Measurements from ENCODE around the gene YARS1. TPM values are rescaled to one million over a fixed set of nuclear protein-coding genes. Genes with fewer than 3 reads are reported as not detected.
A peak's percentile ranks its signal among the peaks of the same experiment; 100 is the strongest.

YARS1 gene
- total RNA-seq, 1 experiment from 2014 or later = 244 TPM

- Histone ChIP-seq H3K79me2 (ENCODE audit: insufficient read depth, low read length) (no peaks in the 10 kb centered on the region), H3K4me1 (ENCODE audit: control insufficient read depth in 1 of 2, insufficient read depth in 2 of 2, low read length in 2 of 2) (peaks cover 4 to 15% of the 10 kb centered on the region in 2 experiments; a peak in 3 of 4 replicates), H3K4me2 (ENCODE audit: low read length) (no peak overlapping the region), H3K9ac (ENCODE audit: low read length) (no peak overlapping the region), H4K20me1 (ENCODE audit: insufficient read depth) (no peaks in the 10 kb centered on the region), H3K36me3 (ENCODE audit: control insufficient read depth in 1 of 2, insufficient read depth in 2 of 2, low read length in 2 of 2) (peaks cover 37 to 39% of the 10 kb centered on the region in 2 experiments; a peak in 3 of 4 replicates), H3K4me3 (replicated peaks in 1 of 2; ENCODE audit: low read depth in 1 of 2, low read length in 2 of 2) (no peak overlapping the region), H3K27ac (ENCODE audit: low read depth, low read length) (peak overlapping the region; percentile 44), H3K27me3 (ENCODE audit: insufficient read depth, low read length) (no peaks in the 10 kb centered on the region), H3K9me3 (ENCODE audit: control insufficient read depth in 1 of 2, insufficient read depth in 1 of 2, low read depth in 1 of 2, low read length in 2 of 2) (no peaks in the 10 kb centered on the region), H3K9me2 (ENCODE audit: insufficient read depth) (no peaks in the 10 kb centered on the region), H2AFZ (ENCODE audit: low read depth, low read length, poor library complexity, severe bottlenecking) (no peak overlapping the region)
- BruUV-seq (replicated peaks) = no TSS peak
- DNase-seq (ENCODE audit: low read depth, low spot score) (no peak), ATAC-seq (no peak)
- ChIA-PET POLR2A (interaction anchor here (0.7 kb wide), 1 partner anchor 329 kb away, joined by 3 read pairs; no protein-coding TSS in a partner anchor), CTCF (interaction anchor here (0.5 to 5.4 kb wide), 3 partner anchors 23 to 255 kb away, joined by 3 to 108 read pairs (median 3); no protein-coding TSS in a partner anchor), RAD21 (ENCODE audit: low non-redundant PET in 1 of 2, low total read pairs in 2 of 2, uncharacterized antibody in 2 of 2, unreplicated experiment in 2 of 2) (interaction anchor here (3.8 to 8.0 kb wide), 2 partner anchors 63 to 64 kb away, joined by 31 to 41 read pairs; no protein-coding TSS in a partner anchor)
- intact Hi-C loops (cut with micrococcal nuclease) = no loop called here
- TF ChIP-seq MAX (IDR thresholded peaks at IDR 0.05) = no peak
- no peak for TF ChIP-seq CBX3 (IDR thresholded peaks at IDR 0.05; ENCODE audit: low read depth)
- no peak for TF ChIP-seq ZBTB33 (IDR thresholded peaks at IDR 0.05; ENCODE audit: extremely low read depth, insufficient replicate concordance, low read length)
- TF ChIP-seq POLR2A (IDR thresholded peaks at IDR 0.05; ENCODE audit: borderline replicate concordance, extremely low read depth, insufficient read depth, insufficient read length) = no peak
- TF ChIP-seq POLR2AphosphoS5 (IDR thresholded peaks at IDR 0.05; ENCODE audit: low read depth, low read length) = no peak
- TF ChIP-seq JUND (IDR thresholded peaks at IDR 0.05) = no peak
- TF ChIP-seq ZNF274 (IDR thresholded peaks at IDR 0.05; ENCODE audit: low read depth, low read length) = no peak
- no peak for TF ChIP-seq ZFX (IDR thresholded peaks at IDR 0.05)
- no peak for TF ChIP-seq EZH2 (IDR thresholded peaks at IDR 0.05)
- no peak for TF ChIP-seq EGR1 (IDR thresholded peaks at IDR 0.05; ENCODE audit: low read depth)
- no peak for TF ChIP-seq ELF1 (IDR thresholded peaks at IDR 0.05; ENCODE audit: borderline replicate concordance, low read depth)
- TF ChIP-seq CTCF (IDR thresholded peaks at IDR 0.05 in 2 of 3, conservative IDR thresholded peaks at IDR 0.05 in 1 of 3; ENCODE audit: borderline replicate concordance in 1 of 3, insufficient read depth in 1 of 3, low read depth in 2 of 3, low read length in 2 of 3) = no peak
- TF ChIP-seq REST (IDR thresholded peaks at IDR 0.05; ENCODE audit: low read depth) = no peak
- TF ChIP-seq SP1 (IDR thresholded peaks at IDR 0.05; ENCODE audit: low read depth) = no peak
- no peak for TF ChIP-seq FOSL1 (IDR thresholded peaks at IDR 0.05; ENCODE audit: low read depth)
- TF ChIP-seq RAD21 (IDR thresholded peaks at IDR 0.05; ENCODE audit: low read depth) = no peak
These were observed 41.4 kb downstream of the YARS1 start for GRCh38 chr1:32775640-32776337.
